Measurements from ENCODE around the gene DYTN.

GRCh38 chr2:206692971-206693370, 25.2 kb downstream of the DYTN start:
- TF ChIP-seq CTCF (IDR thresholded peaks at IDR 0.05) (no peak), POLR2A (IDR thresholded peaks at IDR 0.05) (no peak)

Measured in esophagus squamous epithelium (tissue), 4 donors.